ENCODE data around the gene PSTK. TPM values are rescaled to one million over a fixed set of nuclear protein-coding genes. Genes with fewer than 3 reads are reported as not detected.

The PSTK gene
- total RNA-seq, 2 donors from 2014 or later, result 1.7 to 2.6 TPM

DNA sequence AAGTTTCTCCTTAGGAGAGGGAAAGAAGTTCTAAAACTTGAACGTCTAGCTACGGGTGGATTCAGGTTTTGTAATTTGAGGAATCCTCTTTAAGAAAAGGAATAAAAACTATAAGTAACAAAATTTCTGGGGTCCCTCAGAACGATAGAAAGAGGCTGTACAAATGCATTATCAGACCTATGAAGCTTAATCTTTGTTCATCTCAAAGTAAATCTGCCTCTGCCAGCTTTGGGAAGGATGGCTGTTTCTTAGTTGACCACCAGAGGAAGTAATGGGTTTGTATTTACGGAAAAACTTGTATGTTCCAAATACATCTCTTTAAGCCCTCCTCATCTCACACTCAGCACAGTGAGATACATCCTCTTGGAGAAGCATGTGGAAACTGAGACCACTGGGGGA is 864 bp downstream of the PSTK start:
- Histone ChIP-seq H3K27me3 (no peaks in the 10 kb centered on the region), H3K4me1 (peaks cover 4% of the 10 kb centered on the region), H3K27ac (no peak overlapping the region), H3K4me3 (peak overlapping the region; percentile 67), H3K9me3 (no peaks in the 10 kb centered on the region), H3K9ac (ENCODE audit: low read depth in 2 of 2, low read length in 2 of 2) (no peak overlapping the region), H3K36me3 (no peaks in the 10 kb centered on the region)
- intact Hi-C loops (cut with DNase I), result loop anchor here (10.0 kb wide), 1 partner anchor 174 kb away; the partner anchor contains the start of gene BUB3
- DNase-seq, result no peak
- TF ChIP-seq, protein P1, sequence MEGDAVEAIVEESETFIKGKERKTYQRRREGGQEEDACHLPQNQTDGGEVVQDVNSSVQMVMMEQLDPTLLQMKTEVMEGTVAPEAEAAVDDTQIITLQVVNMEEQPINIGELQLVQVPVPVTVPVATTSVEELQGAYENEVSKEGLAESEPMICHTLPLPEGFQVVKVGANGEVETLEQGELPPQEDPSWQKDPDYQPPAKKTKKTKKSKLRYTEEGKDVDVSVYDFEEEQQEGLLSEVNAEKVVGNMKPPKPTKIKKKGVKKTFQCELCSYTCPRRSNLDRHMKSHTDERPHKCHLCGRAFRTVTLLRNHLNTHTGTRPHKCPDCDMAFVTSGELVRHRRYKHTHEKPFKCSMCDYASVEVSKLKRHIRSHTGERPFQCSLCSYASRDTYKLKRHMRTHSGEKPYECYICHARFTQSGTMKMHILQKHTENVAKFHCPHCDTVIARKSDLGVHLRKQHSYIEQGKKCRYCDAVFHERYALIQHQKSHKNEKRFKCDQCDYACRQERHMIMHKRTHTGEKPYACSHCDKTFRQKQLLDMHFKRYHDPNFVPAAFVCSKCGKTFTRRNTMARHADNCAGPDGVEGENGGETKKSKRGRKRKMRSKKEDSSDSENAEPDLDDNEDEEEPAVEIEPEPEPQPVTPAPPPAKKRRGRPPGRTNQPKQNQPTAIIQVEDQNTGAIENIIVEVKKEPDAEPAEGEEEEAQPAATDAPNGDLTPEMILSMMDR (IDR thresholded peaks at IDR 0.05), result no peak

GRCh38 chr10:122983898-122984297 is 3.7 kb downstream of the PSTK start:
- Histone ChIP-seq H3K9ac (ENCODE audit: low read depth in 2 of 2, low read length in 2 of 2) (no peak overlapping the region), H3K9me3 (no peaks in the 10 kb centered on the region), H3K4me3 (no peak overlapping the region), H3K27ac (no peak overlapping the region), H3K27me3 (no peaks in the 10 kb centered on the region), H3K36me3 (no peaks in the 10 kb centered on the region), H3K4me1 (peaks cover 4% of the 10 kb centered on the region)
- TF ChIP-seq, protein P1 (IDR thresholded peaks at IDR 0.05), result no peak
- intact Hi-C loops (cut with DNase I), result loop anchor here (10.0 kb wide), 1 partner anchor 171 kb away; the partner anchor contains the start of gene BUB3
- DNase-seq, result no peak

- no peaks in the 10 kb centered on the region for H3K9me3 ChIP-seq
- no peak overlapping the region for H3K4me3 ChIP-seq
- no peaks in the 10 kb centered on the region for H3K27me3 ChIP-seq
- peaks cover 2% of the 10 kb centered on the region for H3K4me1 ChIP-seq
- intact Hi-C loops (cut with DNase I), result loop anchor here (10.0 kb wide), 1 partner anchor 170 kb away; the partner anchor contains the start of gene BUB3
- no peak overlapping the region for H3K27ac ChIP-seq
- no peak for DNase-seq
- TF ChIP-seq, protein P1 (IDR thresholded peaks at IDR 0.05), result no peak
- no peak overlapping the region for H3K9ac ChIP-seq (ENCODE audit: low read depth in 2 of 2, low read length in 2 of 2)
- no peaks in the 10 kb centered on the region for H3K36me3 ChIP-seq
Measured at GRCh38 chr10:122984708-122985107, 4.5 kb downstream of the PSTK start.

- H3K36me3 ChIP-seq, result no peaks in the 10 kb centered on the region
- no peak overlapping the region for H3K27ac ChIP-seq
- H3K4me3 ChIP-seq, result no peak overlapping the region
- H3K4me1 ChIP-seq, result no peaks in the 10 kb centered on the region
- H3K9ac ChIP-seq (ENCODE audit: low read depth in 2 of 2, low read length in 2 of 2), result no peak overlapping the region
- no peak for DNase-seq
- intact Hi-C loops (cut with DNase I), result loop anchor here (10.0 kb wide), 1 partner anchor 168 kb away; the partner anchor contains the start of gene BUB3
- no peaks in the 10 kb centered on the region for H3K9me3 ChIP-seq
- no peaks in the 10 kb centered on the region for H3K27me3 ChIP-seq
- TF ChIP-seq, protein P1 (IDR thresholded peaks at IDR 0.05), result no peak
Measured at GRCh38 chr10:122986335-122986734, 6.1 kb downstream of the PSTK start.

DNA sequence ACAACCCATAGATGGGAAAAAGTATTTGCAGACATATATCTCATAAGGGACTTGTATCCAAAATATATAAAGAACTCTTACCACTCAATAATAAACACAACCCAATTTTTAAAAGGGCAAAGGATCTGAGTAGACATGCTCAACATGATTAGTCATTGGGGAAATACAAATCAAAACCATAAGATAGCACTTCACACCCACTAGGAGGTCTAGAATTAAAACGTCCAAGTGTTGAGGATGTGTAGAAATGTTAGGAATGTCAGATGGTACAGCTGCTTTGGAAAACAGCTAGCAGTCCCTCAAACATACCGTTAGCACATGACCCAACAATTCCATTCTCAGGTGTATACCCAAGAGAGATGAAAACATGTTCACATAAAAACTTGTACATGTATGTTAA is 8.3 kb downstream of the PSTK start:
- no peaks in the 10 kb centered on the region for H3K27me3 ChIP-seq
- no peaks in the 10 kb centered on the region for H3K4me1 ChIP-seq
- TF ChIP-seq, protein P1 (IDR thresholded peaks at IDR 0.05), result no peak
- no peak overlapping the region for H3K9ac ChIP-seq (ENCODE audit: low read depth in 2 of 2, low read length in 2 of 2)
- no peaks in the 10 kb centered on the region for H3K9me3 ChIP-seq
- H3K36me3 ChIP-seq, result no peaks in the 10 kb centered on the region
- no peak for DNase-seq
- no peak overlapping the region for H3K27ac ChIP-seq
- H3K4me3 ChIP-seq, result no peak overlapping the region
- intact Hi-C loops (cut with DNase I), result loop anchor here (10.0 kb wide), 1 partner anchor 166 kb away; the partner anchor contains the start of gene BUB3

Data from colonic mucosa (tissue), 4 donors.